ENCODE data around the gene ULK2. TPM values are rescaled to one million over a fixed set of nuclear protein-coding genes. Genes with fewer than 3 reads are reported as not detected.
"Not testable (repeated sequence)": the region's sequence is repeated elsewhere in the genome, so short reads cannot be mapped to it uniquely, and the experiment has no call there.

ULK2 gene
- 18.8 and 21.7 TPM in 2 replicates for total RNA-seq (2014; rRNA removed; shearing (Covaris generic))

DNA sequence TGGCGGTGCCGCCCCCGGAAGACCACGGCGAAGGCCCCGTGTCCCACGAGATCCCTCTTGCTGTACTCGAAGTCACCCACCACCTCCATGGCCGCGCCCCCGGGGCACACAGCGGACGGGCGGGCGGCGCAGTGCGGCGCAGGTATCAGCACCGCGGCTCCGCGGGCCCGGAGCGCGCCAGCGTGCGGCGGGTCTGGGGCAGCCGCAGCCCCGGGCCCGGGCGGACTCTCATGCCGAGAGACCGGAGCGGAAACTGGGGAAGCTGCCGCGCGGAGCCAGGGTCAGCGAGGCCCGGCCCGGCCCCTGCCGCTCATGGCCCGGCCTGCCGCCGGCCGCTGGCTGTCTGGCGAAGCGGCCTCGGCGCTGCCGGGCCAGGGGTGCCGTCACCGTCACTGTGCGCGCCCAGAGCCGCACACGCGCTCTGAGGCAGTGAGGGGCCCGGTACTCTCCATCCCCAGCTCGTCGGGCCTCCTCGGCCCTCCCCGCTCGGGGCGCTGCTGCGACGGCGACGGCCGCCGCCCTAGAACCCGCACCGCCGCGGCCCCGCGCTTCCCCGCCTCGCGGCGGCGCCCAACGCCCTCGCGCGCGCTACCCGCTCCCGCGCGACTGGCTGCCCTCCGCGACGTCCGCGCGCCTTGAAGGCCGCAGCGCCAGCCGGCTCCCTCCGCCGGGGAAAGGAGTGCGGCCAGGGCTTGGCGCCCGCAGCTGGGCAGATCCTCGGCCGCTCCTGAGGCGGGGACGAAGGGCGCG lies at the start of gene ULK2:
TSS of gene ULK2 (minus strand) at position 608 of the 750 bp plus-strand sequence. CDS start at position 89, 519 bp downstream.
- DNase-seq (ENCODE audit: low spot score) = peak; percentile 22

DNA sequence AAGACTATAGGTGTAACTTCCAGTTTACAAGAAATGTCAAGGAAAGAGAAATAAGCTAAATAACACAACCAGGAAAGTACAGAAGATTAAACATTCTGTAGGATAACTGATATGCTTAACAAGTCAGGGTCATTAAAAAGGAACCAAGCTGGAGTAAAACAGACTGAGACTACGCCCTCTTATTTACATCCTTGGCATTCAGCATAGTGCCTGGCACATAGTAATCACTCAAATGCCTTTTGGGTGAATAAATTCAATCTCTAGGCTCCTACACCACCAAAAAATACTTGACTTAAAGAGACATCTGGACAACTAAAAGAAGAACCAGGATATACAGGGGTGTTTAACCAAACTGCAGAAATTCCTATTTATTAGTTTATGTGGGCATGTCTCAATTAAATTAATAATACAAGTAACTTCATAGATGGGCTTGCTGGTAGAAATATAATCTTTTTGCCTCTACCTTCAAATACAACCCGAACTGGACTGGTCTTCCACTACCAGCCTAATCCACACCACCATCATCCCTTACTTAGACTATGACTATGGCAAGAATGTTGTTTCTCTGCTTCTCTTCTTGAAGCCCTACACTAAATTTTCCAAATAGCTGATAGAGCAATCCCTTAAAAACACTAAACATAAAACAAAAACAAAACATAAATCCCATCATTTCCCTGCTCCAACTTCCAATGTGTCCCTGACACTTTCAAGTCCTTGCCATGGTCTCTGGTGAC lies 47.7 kb upstream of the ULK2 start:
- DNase-seq (ENCODE audit: low spot score) = no peak

GRCh38 chr17:19911033-19911432 lies 43.3 kb upstream of the ULK2 start:
- no peak for DNase-seq (ENCODE audit: low spot score)

DNA sequence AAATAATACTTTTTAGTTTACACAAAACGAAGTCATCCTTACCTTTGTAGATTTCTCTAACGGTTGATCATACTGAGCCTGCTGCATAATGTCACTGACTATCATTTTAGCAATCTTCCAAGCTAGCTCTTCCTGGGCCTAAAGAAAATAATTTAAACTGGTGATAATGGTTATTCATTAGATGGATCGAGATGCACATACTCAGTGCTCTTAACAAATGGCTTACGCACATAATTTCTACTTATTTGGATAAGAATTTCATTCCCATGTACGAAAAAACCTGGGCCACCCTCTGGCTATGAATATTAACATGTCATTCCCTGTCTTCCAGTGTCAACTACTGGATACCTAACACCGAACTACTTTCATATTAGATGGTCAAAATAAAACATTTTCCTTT lies 41.4 kb upstream of the ULK2 start:
- DNase-seq (ENCODE audit: low spot score) = no peak

GRCh38 chr17:19905502-19905901 lies 37.8 kb upstream of the ULK2 start:
- DNase-seq (ENCODE audit: low spot score) = no peak

GRCh38 chr17:19904924-19905323 lies 37.2 kb upstream of the ULK2 start:
- DNase-seq (ENCODE audit: low spot score) = no peak

- DNase-seq (ENCODE audit: low spot score) = no peak
Measured at GRCh38 chr17:19904412-19904811, 36.7 kb upstream of the ULK2 start.

GRCh38 chr17:19900809-19901208 lies 33.1 kb upstream of the ULK2 start:
- no peak for DNase-seq (ENCODE audit: low spot score)

GRCh38 chr17:19897903-19898302 lies 30.2 kb upstream of the ULK2 start:
- DNase-seq (ENCODE audit: low spot score) = peak; percentile 57

DNA sequence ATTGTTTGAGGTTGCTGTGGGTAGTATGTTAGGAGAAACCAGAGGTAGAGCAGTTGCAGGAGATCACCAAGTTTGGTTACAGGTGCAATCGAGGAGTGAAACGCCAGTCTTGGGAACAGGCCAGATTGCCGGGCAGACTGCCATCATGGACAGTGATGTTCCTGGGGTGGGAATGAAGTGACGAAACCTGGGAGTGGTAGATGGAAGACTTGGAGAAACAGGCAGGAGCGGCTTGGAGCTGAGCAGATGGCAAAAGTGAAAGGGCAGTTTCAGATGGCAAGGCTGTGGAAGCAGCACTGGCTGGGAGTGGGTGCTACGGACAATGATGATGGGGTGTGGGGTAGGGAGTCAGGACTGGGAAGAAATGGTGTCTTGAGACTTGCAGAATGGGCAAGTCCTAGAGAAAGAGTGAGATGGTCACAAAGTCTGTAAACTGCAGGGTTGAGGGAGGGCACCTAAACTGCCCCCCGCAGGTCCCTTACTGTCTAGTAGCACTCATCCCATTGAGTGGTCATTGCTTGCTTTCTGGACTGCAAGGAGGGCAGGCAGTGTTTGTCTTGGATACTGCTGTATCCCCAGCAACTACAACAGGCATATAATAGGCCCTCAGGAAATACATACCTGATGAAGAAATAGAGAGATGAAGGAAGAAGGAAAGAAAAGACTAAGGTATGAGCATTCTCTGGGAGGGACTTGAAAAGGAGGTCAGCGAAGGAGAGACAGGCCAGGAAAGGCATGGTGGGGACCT lies 29.5 kb upstream of the ULK2 start:
- DNase-seq (ENCODE audit: low spot score) = peak; percentile 17

DNA sequence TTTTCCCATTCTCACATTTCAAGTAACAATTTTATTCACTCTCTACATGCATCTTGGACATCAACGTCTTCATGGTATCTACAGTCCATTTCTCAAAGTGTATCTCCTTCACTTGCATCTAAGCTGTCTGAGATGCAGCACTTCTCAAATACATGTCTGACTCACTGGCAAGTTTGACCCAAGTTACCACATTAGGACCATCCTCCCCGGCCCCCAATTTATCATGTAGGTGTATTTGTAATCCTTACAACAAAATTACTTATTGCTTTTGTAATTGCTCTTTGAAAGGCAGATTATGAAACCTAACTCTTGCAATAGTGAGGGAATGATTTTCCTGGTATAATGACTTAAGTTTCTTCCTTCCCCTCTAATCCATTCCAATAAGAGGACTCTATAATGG lies 28.9 kb upstream of the ULK2 start:
- no peak for DNase-seq (ENCODE audit: low spot score)

GRCh38 chr17:19890554-19890953 lies 22.8 kb upstream of the ULK2 start:
- DNase-seq (ENCODE audit: low spot score) = not testable (repeated sequence)

GRCh38 chr17:19890001-19890400 lies 22.3 kb upstream of the ULK2 start:
- DNase-seq (ENCODE audit: low spot score) = not testable (repeated sequence)

DNA sequence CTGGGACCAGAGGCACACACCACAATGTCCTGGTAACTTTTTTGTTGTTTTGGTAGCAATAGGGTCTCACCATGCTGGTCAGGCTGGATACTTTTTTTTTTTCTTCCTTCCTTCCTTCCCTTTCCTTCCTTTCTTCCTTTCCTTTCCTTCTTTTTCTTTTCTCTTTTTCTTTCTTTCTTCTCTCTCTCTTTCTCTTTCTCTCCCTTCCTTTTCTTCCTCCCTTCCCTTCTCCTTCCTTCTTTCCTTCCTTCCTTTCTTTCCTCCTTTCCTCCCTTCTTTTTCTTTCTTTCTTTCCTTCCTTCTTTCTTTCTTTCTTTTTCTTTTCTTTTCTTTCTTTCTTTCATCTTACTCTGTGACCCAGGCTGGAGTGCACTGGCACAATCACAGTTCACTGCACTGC lies 18.4 kb upstream of the ULK2 start:
- no peak for DNase-seq (ENCODE audit: low spot score)

DNA sequence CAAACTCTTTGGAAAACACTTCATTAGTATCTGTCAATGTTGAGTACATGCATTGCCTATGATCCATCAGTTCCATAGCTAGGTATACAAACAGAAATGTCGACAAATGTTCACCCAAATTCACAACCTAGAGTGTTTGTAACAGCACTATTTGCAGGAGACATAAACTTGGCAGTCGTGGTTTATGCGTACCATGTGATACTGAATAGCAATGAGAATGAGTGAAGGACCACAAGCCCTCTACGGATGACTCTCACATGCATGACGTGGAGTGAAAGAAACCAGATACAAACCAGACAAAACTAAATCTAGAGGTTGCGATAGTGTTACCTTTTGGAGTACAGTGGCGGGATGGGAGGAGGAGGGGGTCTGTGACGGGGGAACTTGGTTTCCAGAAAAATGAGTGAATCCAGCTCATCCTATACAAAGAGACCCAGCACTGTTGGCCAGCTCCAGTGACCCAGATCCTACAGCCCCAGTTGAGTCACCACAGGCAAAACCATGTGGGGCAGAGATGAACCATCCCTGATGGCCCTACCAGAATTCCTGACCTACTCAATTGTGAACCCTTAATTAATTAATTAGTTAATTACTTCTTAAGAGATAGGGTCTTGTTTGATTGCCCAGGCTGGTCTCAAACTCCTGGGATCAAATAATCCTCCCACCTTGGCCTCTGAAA lies 15.9 kb upstream of the ULK2 start:
- no peak for DNase-seq (ENCODE audit: low spot score)

DNA sequence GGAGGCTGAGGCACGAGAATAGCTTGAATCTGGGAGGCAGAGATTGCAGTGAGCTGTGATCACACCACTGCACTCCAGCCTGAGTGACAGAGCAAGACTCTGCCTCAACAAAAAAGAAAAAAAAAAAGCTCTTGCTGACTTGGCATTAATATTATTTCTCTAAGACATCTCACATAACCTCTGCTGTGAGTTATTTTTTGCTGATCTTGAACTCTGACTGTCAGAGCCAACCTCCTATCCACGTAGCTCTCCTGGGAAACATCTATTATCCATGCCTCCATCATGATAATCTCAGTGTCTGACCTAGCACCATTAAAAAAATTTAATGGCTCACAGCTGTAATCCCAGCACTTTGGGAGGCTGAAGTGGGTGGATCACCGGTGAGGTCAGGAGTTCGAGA lies 12.7 kb upstream of the ULK2 start:
- DNase-seq (ENCODE audit: low spot score) = no peak

GRCh38 chr17:19877364-19877945 lies 9.7 kb upstream of the ULK2 start:
- DNase-seq (ENCODE audit: low spot score) = no peak

DNA sequence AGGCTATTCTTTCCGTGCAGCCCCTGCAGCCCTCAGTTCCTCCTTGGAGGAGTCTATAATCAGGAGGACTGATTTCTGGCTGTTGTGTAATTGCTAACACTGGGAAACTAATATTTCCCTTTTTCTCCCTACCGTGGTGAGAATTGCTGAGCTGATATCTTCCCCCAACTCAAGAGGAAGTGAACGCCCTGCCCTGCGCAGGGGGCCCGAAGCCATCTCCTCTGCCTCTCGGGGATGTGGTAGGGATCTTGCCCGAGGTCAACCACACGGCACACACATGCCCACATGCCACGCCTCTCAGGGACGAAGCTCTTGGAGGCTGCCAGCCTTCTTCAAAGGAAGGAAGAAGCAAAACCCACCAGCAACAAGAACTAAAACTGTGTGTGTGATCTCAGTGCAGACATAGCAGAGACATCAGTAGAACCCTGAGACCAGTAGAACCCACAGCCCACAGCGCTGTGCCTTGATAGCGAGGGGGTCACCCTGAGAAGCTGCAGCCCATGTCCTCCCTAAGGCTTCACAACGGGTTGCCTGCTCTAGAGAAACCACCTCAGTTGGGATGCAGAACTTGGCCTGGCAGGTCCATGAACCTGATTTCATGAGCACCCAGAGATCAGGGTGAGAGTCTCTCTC lies 8.9 kb upstream of the ULK2 start:
- no peak for DNase-seq (ENCODE audit: low spot score)

- no peak for DNase-seq (ENCODE audit: low spot score)
Measured at GRCh38 chr17:19874256-19874655, 6.5 kb upstream of the ULK2 start.

DNA sequence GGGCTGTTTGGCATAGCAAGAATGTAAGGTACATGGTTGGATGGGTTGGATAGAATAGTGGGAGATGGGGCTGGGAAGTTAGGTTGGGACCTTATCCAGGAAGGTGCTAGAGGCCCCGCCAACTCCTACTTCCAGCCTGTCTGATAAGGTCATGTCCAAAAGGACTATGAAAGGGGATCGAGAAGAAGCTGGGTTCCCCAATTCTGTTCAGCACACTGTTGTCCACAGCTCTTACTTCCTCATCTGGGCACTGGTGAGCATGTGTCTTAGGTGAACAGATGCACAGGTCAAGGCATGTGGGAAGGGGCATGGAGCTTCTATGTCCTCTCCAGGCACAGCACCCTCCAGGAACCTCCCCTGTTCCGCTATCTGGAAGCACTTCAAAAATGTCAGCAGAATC lies 5.6 kb upstream of the ULK2 start:
- no peak for DNase-seq (ENCODE audit: low spot score)

GRCh38 chr17:19868079-19868395 lies 301 bp upstream of the ULK2 start:
- no peak for DNase-seq (ENCODE audit: low spot score)

GRCh38 chr17:19867079-19867328 lies 732 bp downstream of the ULK2 start:
- DNase-seq (ENCODE audit: low spot score) = peak; percentile 55

Data from A172 (cell line).